HG03045 (cell line): ENCODE data around the gene OR8A1.

ENCODE experiments used
- ATAC-seq: cut with Tn5 transposase; IDR thresholded peaks from one replicate; pipeline ENCODE4 v1.9.1; 2021; ENCODE audit warnings: mild to moderate bottlenecking, moderate library complexity; ENCODE audit not compliant: unreplicated experiment

OR8A1 gene

GRCh38 chr11:124569697-124570096 is at the start of gene OR8A1:
Gene OR8A1, plus strand, starts transcription at chr11:124569997. Its CDS starts 123 bp downstream, at chr11:124570120.
- ATAC-seq: no peak

- ATAC-seq: no peak
Measured at GRCh38 chr11:124520550-124520854, 49.3 kb upstream of the OR8A1 start.

- ATAC-seq: no peak
Measured at GRCh38 chr11:124533626-124534025, 36.2 kb upstream of the OR8A1 start.

- no peak for ATAC-seq
Measured at GRCh38 chr11:124534051-124534450, 35.7 kb upstream of the OR8A1 start.

GRCh38 chr11:124535552-124536232 is 34.1 kb upstream of the OR8A1 start:
- no peak for ATAC-seq

- no peak for ATAC-seq
Measured at GRCh38 chr11:124536520-124536919, 33.3 kb upstream of the OR8A1 start.

GRCh38 chr11:124538019-124538418 is 31.8 kb upstream of the OR8A1 start:
- no peak for ATAC-seq

- ATAC-seq: no peak
Measured at GRCh38 chr11:124541204-124541603, 28.6 kb upstream of the OR8A1 start.

- ATAC-seq: no peak
Measured at GRCh38 chr11:124543145-124543544, 26.7 kb upstream of the OR8A1 start.

- ATAC-seq: no peak
Measured at GRCh38 chr11:124543554-124543953, 26.2 kb upstream of the OR8A1 start, which contains the start of gene OR8B12. Gene OR8B12, minus strand, starts transcription at chr11:124543654. Its CDS starts 0 bp downstream, at chr11:124543654.

- ATAC-seq: no peak
Measured at GRCh38 chr11:124551189-124551588, 18.6 kb upstream of the OR8A1 start.

GRCh38 chr11:124551987-124552386 is 17.8 kb upstream of the OR8A1 start:
- no peak for ATAC-seq

GRCh38 chr11:124556828-124557227 is 13.0 kb upstream of the OR8A1 start:
- ATAC-seq: no peak

- ATAC-seq: no peak
Measured at GRCh38 chr11:124570160-124570559, 363 bp downstream of the OR8A1 start.

GRCh38 chr11:124577716-124578427 is 8.1 kb downstream of the OR8A1 start:
- ATAC-seq: no peak

GRCh38 chr11:124578761-124579160 is 9.0 kb downstream of the OR8A1 start:
- no peak for ATAC-seq

- no peak for ATAC-seq
Measured at GRCh38 chr11:124581817-124582216, 12.0 kb downstream of the OR8A1 start.

- no peak for ATAC-seq
Measured at GRCh38 chr11:124582565-124582964, 12.8 kb downstream of the OR8A1 start.

GRCh38 chr11:124583781-124584180 is 14.0 kb downstream of the OR8A1 start:
- ATAC-seq: no peak

GRCh38 chr11:124584681-124585372 is 15.0 kb downstream of the OR8A1 start:
- ATAC-seq: no peak

- no peak for ATAC-seq
Measured at GRCh38 chr11:124586238-124586860, 16.6 kb downstream of the OR8A1 start.
